GM13977 (cell line): ENCODE data around the gene IKBKG.

Experiments
- DNase-seq: peaks from one replicate; pipeline ENCODE4 v3.0.0; 2012; ENCODE audit warnings: low spot score
- CTCF ChIP-seq: IDR thresholded peaks from 2 replicates; pipeline ENCODE4 v1.5.1; 2012; ENCODE audit warnings: mild to moderate bottlenecking, control low read depth; ENCODE audit not compliant: insufficient read depth; ENCODE audit errors: extremely low read depth, missing control alignments
- in situ Hi-C: fragments of 300-500 bp; cut with MboI; formaldehyde crosslinking; loops from one replicate; pipeline ENCODE4 v1.12.0; 2022; ENCODE audit warnings: low sequenced_read_pairs, low pct_unique_long_range_greater_than_20kb, mixed read lengths, inconsistent platforms; ENCODE audit not compliant: unreplicated experiment

Gene IKBKG

GRCh38 chrX:154507673-154508383, 39.6 kb upstream of the IKBKG start:
- DNase-seq, result no peak
- in situ Hi-C loops, result no loop called here
- no peak for TF ChIP-seq CTCF

GRCh38 chrX:154508384-154508745, 39.1 kb upstream of the IKBKG start:
- in situ Hi-C loops, result no loop called here
- no peak for TF ChIP-seq CTCF
- no peak for DNase-seq

DNA sequence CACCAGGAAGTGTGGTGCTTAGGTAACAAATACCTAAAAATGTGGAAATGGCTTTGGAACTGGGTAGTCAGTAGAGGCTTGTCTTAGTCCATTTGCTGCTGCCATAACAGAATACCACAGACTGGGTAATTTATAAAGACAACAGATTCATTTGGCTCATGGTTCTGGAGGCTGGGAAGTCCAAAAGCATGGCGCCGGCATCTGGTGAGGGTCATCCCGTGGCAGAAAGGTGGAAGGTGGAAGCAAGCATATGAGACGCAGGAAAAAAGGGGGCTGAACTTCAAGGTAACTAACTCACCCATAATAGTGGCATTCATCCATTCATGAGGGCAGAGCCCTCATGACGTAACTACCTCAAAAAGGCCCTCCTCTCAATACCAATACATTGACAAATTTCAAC, 38.0 kb upstream of the IKBKG start:
- TF ChIP-seq CTCF, result no peak
- in situ Hi-C loops, result no loop called here
- no peak for DNase-seq

DNA sequence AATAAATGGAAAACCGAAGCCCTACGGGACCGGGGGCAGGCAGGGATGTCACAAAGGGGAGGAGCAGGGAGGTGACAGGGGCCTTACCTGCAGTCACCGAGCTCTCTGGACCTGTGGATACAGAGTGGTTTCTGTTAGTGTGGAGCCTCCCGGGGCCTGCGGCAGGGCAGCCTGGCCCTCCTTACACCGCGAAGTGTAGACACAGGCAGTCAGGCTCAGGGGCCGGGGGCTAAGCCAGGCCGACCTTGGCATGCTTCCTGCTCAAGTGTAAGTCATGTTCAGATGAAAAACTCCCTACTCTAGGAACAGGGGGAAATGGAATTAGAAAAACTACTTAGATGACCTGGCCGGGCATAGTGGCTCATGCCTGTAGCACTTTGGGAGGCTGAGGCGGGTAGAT, 35.7 kb upstream of the IKBKG start:
- in situ Hi-C loops, result no loop called here
- no peak for DNase-seq
- no peak for TF ChIP-seq CTCF

GRCh38 chrX:154512879-154513553, 34.4 kb upstream of the IKBKG start:
- TF ChIP-seq CTCF, result no peak
- in situ Hi-C loops, result no loop called here
- DNase-seq, result no peak

GRCh38 chrX:154513716-154514115, 33.7 kb upstream of the IKBKG start:
- in situ Hi-C loops, result no loop called here
- no peak for TF ChIP-seq CTCF
- DNase-seq, result no peak
